Measurements from ENCODE around the gene NTN4. TPM values are rescaled to one million over a fixed set of nuclear protein-coding genes. Genes with fewer than 3 reads are reported as not detected.

NTN4 gene
- total and polyA plus RNA-seq, 2 experiments from 2014 or later, result 35.2 to 63.7 TPM

GRCh38 chr12:95804291-95804690, 13.7 kb upstream of the NTN4 start:
- no peak overlapping the region for H3K4me2 ChIP-seq (ENCODE audit: unreplicated experiment)
- H3K4me3 ChIP-seq, result no peak overlapping the region
- H2AFZ ChIP-seq, result no peak overlapping the region
- no peaks in the 10 kb centered on the region for H3K9me2 ChIP-seq (ENCODE audit: insufficient read depth)
- no peaks in the 10 kb centered on the region for H3K27me3 ChIP-seq (replicated peaks; ENCODE audit: insufficient read depth)
- TF ChIP-seq EZH2 (IDR thresholded peaks at IDR 0.05; ENCODE audit: insufficient read depth, poor library complexity, severe bottlenecking), result no peak
- no peak for TF ChIP-seq EZH2phosphoT487 (IDR thresholded peaks at IDR 0.05; ENCODE audit: insufficient read depth, low read depth)
- DNase-seq, result no peak
- no peaks in the 10 kb centered on the region for H4K20me1 ChIP-seq (ENCODE audit: insufficient read depth)
- peaks cover 47% of the 10 kb centered on the region for H3K4me1 ChIP-seq (ENCODE audit: insufficient read depth)
- 80 to 83% methylated on average over 3 of the region's 3 CpGs for WGBS, 2 experiments (ENCODE audit: low coverage in 1 of 2, low lambda C conversion rate in 2 of 2, missing lambda C conversion rate in 2 of 2)
- peaks cover 36% of the 10 kb centered on the region for H3F3A ChIP-seq (ENCODE audit: insufficient read depth)
- no peaks in the 10 kb centered on the region for H3K36me3 ChIP-seq (ENCODE audit: low read depth)
- H3K9me3 ChIP-seq (ENCODE audit: low read depth), result no peaks in the 10 kb centered on the region
- H3K79me2 ChIP-seq (ENCODE audit: insufficient read depth), result no peaks in the 10 kb centered on the region
- in situ Hi-C loops (cut with MboI), result loop anchor here (10.0 kb wide), 1 partner anchor 179 kb away; no protein-coding TSS in a partner anchor
- no peak overlapping the region for H3K27ac ChIP-seq
- H3K9ac ChIP-seq, result no peak overlapping the region

- no peaks in the 10 kb centered on the region for H3K9me3 ChIP-seq (ENCODE audit: low read depth)
- TF ChIP-seq EZH2 (IDR thresholded peaks at IDR 0.05; ENCODE audit: insufficient read depth, poor library complexity, severe bottlenecking), result no peak
- TF ChIP-seq EZH2phosphoT487 (IDR thresholded peaks at IDR 0.05; ENCODE audit: insufficient read depth, low read depth), result no peak
- H3K4me2 ChIP-seq (ENCODE audit: unreplicated experiment), result no peak overlapping the region
- H3K36me3 ChIP-seq (ENCODE audit: low read depth), result no peaks in the 10 kb centered on the region
- H3K9me2 ChIP-seq (ENCODE audit: insufficient read depth), result no peaks in the 10 kb centered on the region
- no peak overlapping the region for H3K4me3 ChIP-seq
- DNase-seq, result no peak
- no peaks in the 10 kb centered on the region for H3K79me2 ChIP-seq (ENCODE audit: insufficient read depth)
- H3K27me3 ChIP-seq (replicated peaks; ENCODE audit: insufficient read depth), result no peaks in the 10 kb centered on the region
- no peak overlapping the region for H2AFZ ChIP-seq
- in situ Hi-C loops (cut with MboI), result loop anchor here (10.0 kb wide), 1 partner anchor 179 kb away; no protein-coding TSS in a partner anchor
- no peak overlapping the region for H3K27ac ChIP-seq
- WGBS, 2 experiments (ENCODE audit: low coverage in 1 of 2, low lambda C conversion rate in 2 of 2, missing lambda C conversion rate in 2 of 2), result 47 to 58% methylated on average over 1 of the region's 1 CpG
- H3K9ac ChIP-seq, result no peak overlapping the region
- peaks cover 36% of the 10 kb centered on the region for H3F3A ChIP-seq (ENCODE audit: insufficient read depth)
- H4K20me1 ChIP-seq (ENCODE audit: insufficient read depth), result no peaks in the 10 kb centered on the region
- H3K4me1 ChIP-seq (ENCODE audit: insufficient read depth), result peaks cover 43% of the 10 kb centered on the region
Observed at GRCh38 chr12:95803817-95804216, 13.3 kb upstream of the NTN4 start.

GRCh38 chr12:95802482-95803270, 12.1 kb upstream of the NTN4 start:
- H3K4me2 ChIP-seq (ENCODE audit: unreplicated experiment), result peak overlapping the region; percentile 53

GRCh38 chr12:95796982-95797289, 6.4 kb upstream of the NTN4 start:
- no peak overlapping the region for H3K4me3 ChIP-seq
- 0 out of 2 replicates have a peak, but pooled peaks cover 6% of the 10 kb centered on the region for H3F3A ChIP-seq (ENCODE audit: insufficient read depth)
- H3K9ac ChIP-seq, result no peak overlapping the region
- DNase-seq, result peak; percentile 44
- TF ChIP-seq EZH2 (IDR thresholded peaks at IDR 0.05; ENCODE audit: insufficient read depth, poor library complexity, severe bottlenecking) (no peak), EZH2phosphoT487 (IDR thresholded peaks at IDR 0.05; ENCODE audit: insufficient read depth, low read depth) (no peak)
- WGBS, 2 experiments (ENCODE audit: low coverage in 1 of 2, low lambda C conversion rate in 2 of 2, missing lambda C conversion rate in 2 of 2), result 73 to 74% methylated on average over 2 of the region's 2 CpGs
- no peaks in the 10 kb centered on the region for H3K9me2 ChIP-seq (ENCODE audit: insufficient read depth)
- no peaks in the 10 kb centered on the region for H3K79me2 ChIP-seq (ENCODE audit: insufficient read depth)
- no peaks in the 10 kb centered on the region for H3K9me3 ChIP-seq (ENCODE audit: low read depth)
- no peak overlapping the region for H3K27ac ChIP-seq
- no peak overlapping the region for H3K4me2 ChIP-seq (ENCODE audit: unreplicated experiment)
- H3K36me3 ChIP-seq (ENCODE audit: low read depth), result no peaks in the 10 kb centered on the region
- peaks cover 14% of the 10 kb centered on the region for H3K27me3 ChIP-seq (replicated peaks; ENCODE audit: insufficient read depth)
- no peaks in the 10 kb centered on the region for H4K20me1 ChIP-seq (ENCODE audit: insufficient read depth)
- H2AFZ ChIP-seq, result no peak overlapping the region
- in situ Hi-C loops (cut with MboI), result no loop called here
- no peaks in the 10 kb centered on the region for H3K4me1 ChIP-seq (ENCODE audit: insufficient read depth)

More at GRCh38 chr12:95802482-95803270, 12.1 kb upstream of the NTN4 start:
- Histone ChIP-seq H2AFZ (0 out of 2 replicates have a peak overlapping the region, but pooled peaks have one; percentile 7), H3K4me3 (no peak overlapping the region), H3K27me3 (replicated peaks; ENCODE audit: insufficient read depth) (no peaks in the 10 kb centered on the region), H3K9me3 (ENCODE audit: low read depth) (no peaks in the 10 kb centered on the region), H3K79me2 (ENCODE audit: insufficient read depth) (no peaks in the 10 kb centered on the region), H3K27ac (peak overlapping the region; percentile 53), H3K9me2 (ENCODE audit: insufficient read depth) (no peaks in the 10 kb centered on the region), H3K9ac (no peak overlapping the region), H4K20me1 (ENCODE audit: insufficient read depth) (no peaks in the 10 kb centered on the region), H3F3A (ENCODE audit: insufficient read depth) (peaks cover 36% of the 10 kb centered on the region), H3K4me1 (ENCODE audit: insufficient read depth) (peaks cover 39% of the 10 kb centered on the region), H3K36me3 (ENCODE audit: low read depth) (no peaks in the 10 kb centered on the region)
- TF ChIP-seq EZH2phosphoT487 (IDR thresholded peaks at IDR 0.05; ENCODE audit: insufficient read depth, low read depth) (no peak), EZH2 (IDR thresholded peaks at IDR 0.05; ENCODE audit: insufficient read depth, poor library complexity, severe bottlenecking) (no peak)
- 24 to 29% methylated on average over 5 of the region's 5 CpGs for WGBS, 2 experiments (ENCODE audit: low coverage in 1 of 2, low lambda C conversion rate in 2 of 2, missing lambda C conversion rate in 2 of 2)
- DNase-seq, result peak; percentile 86
- in situ Hi-C loops (cut with MboI), result loop anchor here (10.0 kb wide), 1 partner anchor 178 kb away; no protein-coding TSS in a partner anchor
